Kidney glomerular epithelial cell (primary cell): ENCODE data around the gene REM2.
A peak's percentile ranks its signal among the peaks of the same experiment; 100 is the strongest.

Source experiments
- DNase-seq: peaks from one replicate; lab custom pipeline; 2025; lab: John Stamatoyannopoulos, UW

Gene REM2, protein sequence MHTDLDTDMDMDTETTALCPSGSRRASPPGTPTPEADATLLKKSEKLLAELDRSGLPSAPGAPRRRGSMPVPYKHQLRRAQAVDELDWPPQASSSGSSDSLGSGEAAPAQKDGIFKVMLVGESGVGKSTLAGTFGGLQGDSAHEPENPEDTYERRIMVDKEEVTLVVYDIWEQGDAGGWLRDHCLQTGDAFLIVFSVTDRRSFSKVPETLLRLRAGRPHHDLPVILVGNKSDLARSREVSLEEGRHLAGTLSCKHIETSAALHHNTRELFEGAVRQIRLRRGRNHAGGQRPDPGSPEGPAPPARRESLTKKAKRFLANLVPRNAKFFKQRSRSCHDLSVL

DNA sequence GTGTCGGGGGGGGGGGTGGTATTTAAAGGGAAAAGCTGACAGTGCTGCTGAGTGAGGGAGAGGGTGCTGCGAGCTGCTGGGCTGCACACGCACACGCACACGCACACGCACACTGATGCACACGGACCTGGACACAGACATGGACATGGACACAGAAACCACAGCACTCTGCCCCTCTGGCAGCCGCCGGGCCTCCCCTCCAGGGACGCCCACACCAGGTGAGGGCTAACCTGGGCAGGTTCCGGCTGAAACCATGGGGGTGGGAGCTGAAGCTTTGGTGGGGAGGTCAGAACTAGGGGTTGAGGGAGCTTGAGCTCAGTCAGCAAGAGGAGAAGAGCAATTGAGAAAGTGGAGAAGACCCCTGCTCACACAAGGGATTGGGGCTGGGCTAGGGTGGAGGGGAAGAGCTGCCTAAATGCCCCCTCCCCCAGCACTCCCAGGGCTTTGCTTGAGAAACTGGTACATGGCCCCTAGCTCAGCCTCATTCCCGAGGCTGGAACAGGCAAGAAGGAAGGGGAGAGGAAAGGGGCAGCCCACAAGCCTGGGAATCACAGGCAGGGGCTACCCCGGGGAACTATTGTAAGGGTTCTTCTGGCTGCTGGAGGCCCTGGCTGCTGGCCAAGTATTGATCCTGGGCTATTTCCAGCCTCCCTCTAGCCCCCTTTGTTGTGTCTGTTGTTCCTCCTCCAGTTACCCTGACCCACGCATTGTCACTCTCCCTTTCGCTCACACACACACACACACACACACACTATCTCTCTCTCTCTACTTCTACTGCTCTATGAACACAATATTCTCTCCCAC, at the start of gene REM2:
TSS of gene REM2 (plus strand) at position 50 of the 804 bp plus-strand sequence. CDS start at position 116, 66 bp downstream.
- DNase-seq = no peak

DNA sequence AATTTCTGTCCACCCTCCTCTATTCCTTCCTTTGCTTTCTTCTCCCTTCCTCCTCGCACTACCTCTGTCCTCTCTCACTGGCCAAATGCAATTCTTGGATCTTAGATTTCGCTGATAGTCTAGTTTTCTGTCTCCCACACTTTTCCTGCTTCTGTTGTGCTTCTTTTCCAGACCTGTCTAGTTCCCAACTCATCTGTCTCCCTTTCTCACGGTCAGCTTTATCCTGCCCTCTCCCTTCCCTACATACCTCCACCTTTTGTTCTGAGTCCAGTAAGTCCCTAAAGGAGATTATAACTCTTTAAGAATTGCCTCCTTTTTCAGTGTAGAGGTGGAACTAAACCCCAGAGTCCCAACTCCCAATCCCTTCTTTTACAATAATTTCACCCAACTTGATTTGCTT, 47.5 kb upstream of the REM2 start:
- DNase-seq = no peak

DNA sequence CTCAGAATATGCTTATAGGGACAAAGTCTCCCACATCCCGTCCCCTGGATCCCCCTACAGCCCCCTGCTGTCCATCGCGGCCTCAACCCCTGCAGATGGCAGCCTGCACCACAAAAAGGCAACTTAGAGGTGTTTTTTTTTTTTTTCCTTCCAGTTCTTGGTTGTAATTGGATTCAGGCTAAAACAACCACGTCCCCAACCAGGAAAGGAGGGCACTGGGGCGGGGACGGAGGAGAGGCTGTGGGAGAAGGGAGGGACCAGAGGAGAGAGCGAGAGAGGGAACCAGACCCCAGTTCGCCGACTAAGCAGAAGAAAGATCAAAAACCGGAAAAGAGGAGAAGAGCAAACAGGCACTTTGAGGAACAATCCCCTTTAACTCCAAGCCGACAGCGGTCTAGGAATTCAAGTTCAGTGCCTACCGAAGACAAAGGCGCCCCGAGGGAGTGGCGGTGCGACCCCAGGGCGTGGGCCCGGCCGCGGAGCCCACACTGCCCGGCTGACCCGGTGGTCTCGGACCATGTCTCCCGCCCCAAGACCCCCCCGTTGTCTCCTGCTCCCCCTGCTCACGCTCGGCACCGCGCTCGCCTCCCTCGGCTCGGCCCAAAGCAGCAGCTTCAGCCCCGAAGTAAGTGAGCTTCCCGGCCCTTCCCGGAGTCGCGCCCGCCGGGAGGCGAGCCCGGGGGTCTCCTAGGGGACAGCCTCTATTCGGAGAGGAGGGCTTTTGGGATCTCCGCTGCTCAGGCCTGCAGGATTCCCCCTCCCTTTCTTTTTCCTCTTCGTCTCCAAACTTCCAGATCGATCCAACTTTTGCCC, 46.5 kb upstream of the REM2 start, which contains the start of gene MMP14:
TSS of gene MMP14 (plus strand) at position 285 of the 813 bp plus-strand sequence. CDS start at position 518, 233 bp downstream.
- DNase-seq = peak; percentile 48

DNA sequence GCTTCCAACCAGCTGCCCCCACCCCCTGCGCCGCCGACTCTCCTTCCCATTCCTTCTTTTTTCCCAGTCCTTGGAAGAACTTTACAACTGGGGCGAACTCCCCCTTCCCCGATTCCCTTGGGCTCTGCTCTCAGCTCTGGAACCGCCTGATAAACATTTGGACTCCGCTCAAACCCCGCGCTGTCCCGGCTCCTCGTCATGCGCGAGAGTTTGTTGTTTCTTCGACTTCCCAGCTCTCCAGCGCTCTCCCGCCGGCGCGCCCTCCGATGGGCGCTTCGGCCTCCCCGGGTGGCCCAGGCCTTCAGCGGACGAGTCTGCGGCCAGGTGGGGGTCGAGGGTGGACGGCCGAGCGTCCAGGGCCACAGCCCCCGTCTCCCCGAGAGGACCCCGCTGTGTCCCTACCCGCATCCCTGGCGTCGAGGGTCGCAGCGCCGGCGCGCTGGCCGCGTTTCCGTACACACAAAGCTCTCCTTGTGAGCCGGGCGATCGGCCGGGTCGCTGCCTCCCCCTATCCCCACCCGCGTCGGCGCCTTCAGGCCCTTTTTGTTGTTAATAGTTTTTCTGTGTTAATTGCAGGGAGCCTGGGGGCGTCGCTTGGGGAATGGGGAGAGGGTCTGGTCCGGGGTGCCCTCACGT, 45.8 kb upstream of the REM2 start:
- DNase-seq = no peak

DNA sequence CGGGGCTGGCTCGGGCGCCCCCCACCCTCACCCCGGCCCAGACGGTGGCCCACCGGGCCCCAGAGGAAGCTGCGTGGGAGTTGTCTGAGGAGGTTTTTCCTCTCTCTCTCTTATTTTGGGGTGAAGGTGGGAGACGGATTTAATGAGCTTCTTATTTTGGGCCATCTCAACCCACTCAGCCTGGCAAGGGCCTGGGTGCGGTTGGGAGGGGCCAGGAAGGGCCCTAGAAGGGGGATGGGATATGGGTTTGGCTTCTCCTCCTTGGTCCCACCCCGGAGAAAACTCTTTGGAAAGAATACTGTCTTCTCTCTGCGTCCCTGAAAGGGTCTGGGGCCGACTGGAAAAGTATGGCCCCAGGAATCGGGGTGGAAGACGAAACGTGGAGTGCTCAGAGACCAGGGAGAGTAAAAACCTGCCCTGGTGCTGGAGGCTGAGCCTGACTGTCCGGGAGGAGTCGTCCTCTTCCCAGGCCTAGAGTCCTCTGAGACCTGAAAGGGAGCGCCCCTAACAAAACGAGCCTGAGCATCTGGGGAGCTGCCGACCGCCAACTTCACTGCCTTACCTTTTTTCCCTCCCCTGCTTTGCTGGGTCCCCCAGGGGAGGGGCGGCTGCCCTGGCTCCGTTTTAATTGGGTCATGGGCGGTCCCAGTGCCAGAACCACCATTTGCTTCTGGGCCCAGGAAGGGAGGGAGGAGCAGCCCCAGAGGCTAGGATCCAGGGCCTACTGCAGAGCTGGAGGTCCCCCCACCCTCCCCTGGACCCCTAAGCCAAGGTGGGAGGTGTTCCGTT, 45.1 kb upstream of the REM2 start:
- no peak for DNase-seq

DNA sequence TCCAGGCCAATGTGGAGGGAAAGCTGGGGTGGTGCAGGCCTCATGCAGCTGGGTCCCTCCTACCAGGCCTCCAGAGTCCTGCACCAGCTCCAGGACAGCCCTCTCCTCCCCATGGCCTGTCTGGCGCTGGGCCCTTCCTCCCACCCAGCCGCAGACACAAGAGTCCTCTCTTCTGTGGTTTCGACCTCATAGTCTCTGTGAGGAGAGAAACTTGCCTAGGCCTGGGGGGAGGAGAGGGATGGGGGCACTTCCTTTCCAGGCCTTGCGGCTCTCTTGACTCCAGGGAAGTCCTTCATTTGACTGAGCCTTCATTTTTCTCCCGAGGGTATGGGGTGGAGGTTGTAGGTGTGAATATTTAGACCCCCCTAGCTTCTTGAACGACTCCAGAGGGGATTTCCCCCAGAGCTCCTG, 44.4 kb upstream of the REM2 start:
- DNase-seq = no peak

DNA sequence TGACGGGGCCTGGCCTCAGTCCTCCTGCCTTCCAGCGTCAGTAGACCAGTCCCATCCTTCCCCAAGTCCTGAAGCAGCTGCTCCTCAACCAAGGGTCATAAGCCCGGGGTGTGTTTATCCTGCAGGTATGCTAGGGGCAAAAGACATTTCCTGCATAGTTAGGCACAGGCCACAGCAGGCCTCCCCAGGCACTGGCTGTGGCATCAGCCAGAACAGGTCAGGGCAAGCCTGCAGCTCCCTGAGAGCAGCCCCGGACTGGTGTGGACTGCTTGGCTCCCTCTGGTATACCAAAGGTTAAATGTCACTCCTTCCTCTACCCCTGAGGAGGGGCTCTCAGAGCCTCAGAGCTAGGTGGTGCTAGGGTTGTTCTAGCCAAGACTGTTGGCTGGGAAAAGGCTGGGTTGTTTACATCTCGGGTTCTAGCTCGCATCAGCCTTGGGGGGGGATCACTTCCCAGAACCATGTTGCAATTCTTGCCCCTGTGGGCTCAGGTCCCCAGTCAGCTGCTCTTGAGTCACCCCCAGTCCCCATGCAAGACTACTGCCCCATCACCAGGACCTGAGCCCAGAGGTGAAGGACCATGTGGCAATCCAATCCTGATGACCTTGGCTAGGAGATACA, 43.8 kb upstream of the REM2 start:
- no peak for DNase-seq

DNA sequence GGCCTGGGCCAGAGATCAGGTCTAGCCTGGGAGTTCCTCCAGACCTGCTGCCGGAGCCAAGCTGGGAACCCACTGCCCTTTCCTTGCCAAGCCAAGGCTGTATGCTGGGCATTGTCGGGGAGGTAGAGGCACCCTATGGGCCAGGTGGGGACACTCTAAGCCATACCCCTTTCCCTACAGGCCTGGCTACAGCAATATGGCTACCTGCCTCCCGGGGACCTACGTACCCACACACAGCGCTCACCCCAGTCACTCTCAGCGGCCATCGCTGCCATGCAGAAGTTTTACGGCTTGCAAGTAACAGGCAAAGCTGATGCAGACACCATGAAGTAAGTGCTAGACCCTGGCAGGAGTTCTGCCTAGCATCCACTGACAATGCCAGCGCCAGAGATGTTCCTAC, 41.7 kb upstream of the REM2 start:
- DNase-seq = no peak

DNA sequence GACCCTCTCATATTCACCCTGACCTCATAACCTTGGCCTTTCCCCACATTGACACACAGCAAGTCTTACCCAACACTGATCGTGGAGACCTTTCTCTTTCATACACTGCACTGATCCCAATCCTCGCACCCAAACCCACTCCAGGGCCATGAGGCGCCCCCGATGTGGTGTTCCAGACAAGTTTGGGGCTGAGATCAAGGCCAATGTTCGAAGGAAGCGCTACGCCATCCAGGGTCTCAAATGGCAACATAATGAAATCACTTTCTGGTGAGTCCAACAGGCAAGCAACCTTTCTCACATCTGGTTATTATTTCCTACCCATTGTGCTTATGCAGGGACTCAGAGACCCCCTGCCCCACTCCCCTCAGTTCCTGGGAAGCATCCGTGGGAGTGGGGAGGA, 41.3 kb upstream of the REM2 start:
- no peak for DNase-seq

DNA sequence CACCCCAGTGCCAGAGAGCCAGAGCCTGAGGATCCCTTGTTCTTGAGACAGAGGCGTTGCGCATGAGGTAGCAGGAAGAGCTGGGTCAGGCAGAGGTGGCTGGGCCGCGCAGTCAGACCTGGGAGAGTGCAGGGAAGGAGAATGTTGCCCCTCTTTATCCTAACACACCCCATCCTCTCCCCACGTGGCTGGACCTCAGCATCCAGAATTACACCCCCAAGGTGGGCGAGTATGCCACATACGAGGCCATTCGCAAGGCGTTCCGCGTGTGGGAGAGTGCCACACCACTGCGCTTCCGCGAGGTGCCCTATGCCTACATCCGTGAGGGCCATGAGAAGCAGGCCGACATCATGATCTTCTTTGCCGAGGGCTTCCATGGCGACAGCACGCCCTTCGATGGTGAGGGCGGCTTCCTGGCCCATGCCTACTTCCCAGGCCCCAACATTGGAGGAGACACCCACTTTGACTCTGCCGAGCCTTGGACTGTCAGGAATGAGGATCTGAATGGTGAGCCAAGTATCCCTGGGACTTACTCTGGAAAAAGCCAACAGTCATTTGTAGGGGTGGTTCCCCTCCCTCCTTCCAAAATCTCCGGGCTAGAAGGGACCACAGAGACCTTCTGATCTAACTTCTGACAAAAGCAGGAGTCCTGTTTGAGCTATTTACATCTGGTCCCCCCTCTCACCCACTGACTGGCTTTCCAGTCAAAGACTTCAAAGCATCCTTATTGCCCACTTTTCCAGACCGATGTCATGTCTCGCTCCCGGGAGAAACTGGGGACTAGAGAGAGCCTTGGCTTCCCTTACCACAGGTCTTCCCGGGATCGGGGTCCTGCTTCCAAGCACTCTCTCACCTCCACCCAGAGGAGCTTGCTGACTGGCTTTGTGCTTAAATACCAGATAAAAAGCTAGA, 40.6 kb upstream of the REM2 start:
- DNase-seq = no peak

DNA sequence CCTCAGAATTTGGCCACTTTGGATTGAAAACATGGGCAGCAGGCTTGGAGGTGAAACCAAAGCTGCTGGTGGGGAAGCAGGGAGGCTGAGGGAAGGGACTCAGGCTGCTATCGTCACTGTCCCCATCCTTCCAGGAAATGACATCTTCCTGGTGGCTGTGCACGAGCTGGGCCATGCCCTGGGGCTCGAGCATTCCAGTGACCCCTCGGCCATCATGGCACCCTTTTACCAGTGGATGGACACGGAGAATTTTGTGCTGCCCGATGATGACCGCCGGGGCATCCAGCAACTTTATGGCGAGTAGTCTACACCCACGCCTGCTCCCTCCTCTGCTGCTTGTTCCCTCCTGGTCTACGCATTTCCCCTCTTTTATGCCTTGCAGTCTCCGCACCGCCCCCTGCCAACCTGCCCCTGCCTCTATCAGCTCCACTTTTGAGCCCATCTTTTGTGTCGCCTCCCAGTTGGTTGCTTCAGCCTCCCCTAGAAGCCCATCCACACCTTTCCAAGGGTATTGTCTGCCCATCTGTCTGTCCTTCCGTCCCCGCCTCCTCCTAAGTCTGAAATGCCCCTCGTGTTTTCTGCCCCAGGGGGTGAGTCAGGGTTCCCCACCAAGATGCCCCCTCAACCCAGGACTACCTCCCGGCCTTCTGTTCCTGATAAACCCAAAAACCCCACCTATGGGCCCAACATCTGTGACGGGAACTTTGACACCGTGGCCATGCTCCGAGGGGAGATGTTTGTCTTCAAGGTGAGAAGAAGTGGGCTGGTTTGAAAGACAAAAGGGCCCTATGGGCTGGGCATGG, 39.7 kb upstream of the REM2 start:
- no peak for DNase-seq

DNA sequence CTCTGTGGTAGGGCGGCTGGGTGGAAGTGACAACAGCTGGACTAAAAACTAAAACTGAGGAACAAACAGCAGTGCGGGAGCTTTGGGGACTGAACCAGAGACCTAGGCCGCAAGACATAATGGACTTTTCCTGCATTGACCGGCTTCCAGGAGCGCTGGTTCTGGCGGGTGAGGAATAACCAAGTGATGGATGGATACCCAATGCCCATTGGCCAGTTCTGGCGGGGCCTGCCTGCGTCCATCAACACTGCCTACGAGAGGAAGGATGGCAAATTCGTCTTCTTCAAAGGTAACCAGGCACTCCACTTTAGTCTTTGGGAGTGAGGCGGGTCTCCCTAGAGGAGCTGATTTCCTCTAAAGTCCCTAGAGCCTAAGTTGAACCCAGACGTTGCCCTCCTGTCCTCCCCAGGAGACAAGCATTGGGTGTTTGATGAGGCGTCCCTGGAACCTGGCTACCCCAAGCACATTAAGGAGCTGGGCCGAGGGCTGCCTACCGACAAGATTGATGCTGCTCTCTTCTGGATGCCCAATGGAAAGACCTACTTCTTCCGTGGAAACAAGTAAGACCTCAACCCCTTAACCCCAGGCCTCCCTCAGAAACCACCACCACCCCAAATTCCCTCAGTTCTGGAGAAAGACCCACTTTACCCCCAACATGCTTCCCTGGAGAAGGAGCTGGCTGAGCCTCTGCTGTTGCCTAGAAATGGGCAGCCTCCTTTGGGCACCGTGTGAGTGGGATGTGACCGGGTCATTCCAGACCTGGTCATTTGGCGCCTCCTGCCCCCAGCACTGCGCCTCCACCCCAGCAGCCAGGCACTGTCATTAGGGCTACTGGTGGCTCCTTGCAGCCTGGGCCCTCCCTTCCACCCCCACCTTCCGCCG, 38.6 kb upstream of the REM2 start:
- DNase-seq = no peak

DNA sequence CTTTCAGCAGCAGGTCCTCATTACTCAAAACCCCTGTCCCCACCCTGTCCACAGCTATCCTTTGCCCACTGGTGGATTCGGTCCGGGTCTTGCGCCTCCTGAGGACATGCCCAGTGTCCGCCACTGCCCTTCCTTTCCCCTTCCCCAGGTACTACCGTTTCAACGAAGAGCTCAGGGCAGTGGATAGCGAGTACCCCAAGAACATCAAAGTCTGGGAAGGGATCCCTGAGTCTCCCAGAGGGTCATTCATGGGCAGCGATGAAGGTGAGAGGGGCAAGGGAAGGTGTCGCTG, 38.0 kb upstream of the REM2 start:
- no peak for DNase-seq

DNA sequence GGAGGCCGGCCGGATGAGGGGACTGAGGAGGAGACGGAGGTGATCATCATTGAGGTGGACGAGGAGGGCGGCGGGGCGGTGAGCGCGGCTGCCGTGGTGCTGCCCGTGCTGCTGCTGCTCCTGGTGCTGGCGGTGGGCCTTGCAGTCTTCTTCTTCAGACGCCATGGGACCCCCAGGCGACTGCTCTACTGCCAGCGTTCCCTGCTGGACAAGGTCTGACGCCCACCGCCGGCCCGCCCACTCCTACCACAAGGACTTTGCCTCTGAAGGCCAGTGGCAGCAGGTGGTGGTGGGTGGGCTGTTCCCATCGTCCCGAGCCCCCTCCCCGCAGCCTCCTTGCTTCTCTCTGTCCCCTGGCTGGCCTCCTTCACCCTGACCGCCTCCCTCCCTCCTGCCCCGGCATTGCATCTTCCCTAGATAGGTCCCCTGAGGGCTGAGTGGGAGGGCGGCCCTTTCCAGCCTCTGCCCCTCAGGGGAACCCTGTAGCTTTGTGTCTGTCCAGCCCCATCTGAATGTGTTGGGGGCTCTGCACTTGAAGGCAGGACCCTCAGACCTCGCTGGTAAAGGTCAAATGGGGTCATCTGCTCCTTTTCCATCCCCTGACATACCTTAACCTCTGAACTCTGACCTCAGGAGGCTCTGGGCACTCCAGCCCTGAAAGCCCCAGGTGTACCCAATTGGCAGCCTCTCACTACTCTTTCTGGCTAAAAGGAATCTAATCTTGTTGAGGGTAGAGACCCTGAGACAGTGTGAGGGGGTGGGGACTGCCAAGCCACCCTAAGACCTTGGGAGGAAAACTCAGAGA, 37.0 kb upstream of the REM2 start:
- no peak for DNase-seq

DNA sequence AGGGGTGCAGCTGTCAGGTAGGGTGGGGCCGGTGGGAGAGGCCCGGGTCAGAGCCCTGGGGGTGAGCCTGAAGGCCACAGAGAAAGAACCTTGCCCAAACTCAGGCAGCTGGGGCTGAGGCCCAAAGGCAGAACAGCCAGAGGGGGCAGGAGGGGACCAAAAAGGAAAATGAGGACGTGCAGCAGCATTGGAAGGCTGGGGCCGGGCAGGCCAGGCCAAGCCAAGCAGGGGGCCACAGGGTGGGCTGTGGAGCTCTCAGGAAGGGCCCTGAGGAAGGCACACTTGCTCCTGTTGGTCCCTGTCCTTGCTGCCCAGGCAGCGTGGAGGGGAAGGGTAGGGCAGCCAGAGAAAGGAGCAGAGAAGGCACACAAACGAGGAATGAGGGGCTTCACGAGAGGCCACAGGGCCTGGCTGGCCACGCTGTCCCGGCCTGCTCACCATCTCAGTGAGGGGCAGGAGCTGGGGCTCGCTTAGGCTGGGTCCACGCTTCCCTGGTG, 36.2 kb upstream of the REM2 start:
- DNase-seq = no peak

DNA sequence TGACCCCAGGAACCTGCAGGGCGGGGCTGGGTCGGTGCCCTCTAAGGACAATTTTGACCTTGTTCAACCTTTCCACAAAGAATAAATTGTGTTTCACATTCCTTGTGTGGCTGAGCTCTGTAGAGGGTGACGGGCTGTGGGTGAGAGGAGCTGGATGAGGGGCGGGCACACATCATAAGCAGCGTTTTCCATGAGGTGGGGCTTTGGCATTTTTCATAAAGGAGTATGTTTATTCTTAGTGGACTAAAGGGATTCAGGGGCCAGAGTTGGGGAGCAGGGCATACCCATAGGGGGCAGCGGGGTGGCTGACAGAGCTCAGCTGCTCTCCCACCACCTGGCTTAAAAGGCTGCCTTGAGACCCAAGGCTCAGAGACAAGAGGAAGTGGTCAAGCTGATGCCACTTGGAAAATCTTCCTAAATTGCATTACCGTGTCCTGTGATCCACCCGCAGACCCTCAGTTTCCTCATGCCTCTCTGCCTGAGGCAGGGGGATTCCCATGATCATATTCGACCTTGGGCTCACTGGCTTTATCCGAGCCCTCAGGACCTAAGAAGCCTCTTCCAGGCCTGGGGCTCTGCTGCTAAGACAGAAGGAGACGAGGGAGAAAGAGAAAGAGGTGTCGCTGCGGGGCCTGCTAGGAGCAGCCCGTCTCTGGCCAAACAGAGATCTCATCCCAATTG, 35.2 kb upstream of the REM2 start:
- DNase-seq = no peak
